Measurements from ENCODE around the gene PEX11A.

- TF ChIP-seq USF2 (IDR thresholded peaks at IDR 0.05; ENCODE audit: low read length), result no peak
- TF ChIP-seq POLR2A (IDR thresholded peaks at IDR 0.05; ENCODE audit: control extremely low read depth in 1 of 2, low read depth in 2 of 2, low read length in 2 of 2), result no peak
- TF ChIP-seq EGR1 (IDR thresholded peaks at IDR 0.05; ENCODE audit: borderline replicate concordance, low read depth, low read length), result no peak
- no peak for TF ChIP-seq EZH2 (IDR thresholded peaks at IDR 0.05; ENCODE audit: low read depth, low read length, severe bottlenecking)
- TF ChIP-seq NRF1 (IDR thresholded peaks at IDR 0.05; ENCODE audit: low read depth, low read length), result no peak
- TF ChIP-seq TAF1 (IDR thresholded peaks at IDR 0.05; ENCODE audit: low read depth, low read length), result no peak
- TF ChIP-seq SP1 (IDR thresholded peaks at IDR 0.05; ENCODE audit: low read depth, low read length), result no peak
- TF ChIP-seq CTBP2 (IDR thresholded peaks at IDR 0.05; ENCODE audit: borderline replicate concordance, insufficient read depth, insufficient read length, low read length), result no peak
- no peak for TF ChIP-seq CTCF (IDR thresholded peaks at IDR 0.05; ENCODE audit: control extremely low read depth in 1 of 3, insufficient read depth in 1 of 3, low read depth in 1 of 3, low read length in 3 of 3)
- no peak for TF ChIP-seq KDM4A (IDR thresholded peaks at IDR 0.05; ENCODE audit: low read depth, low read length, severe bottlenecking)
These were observed 41.4 kb downstream of the PEX11A start for GRCh38 chr15:89649013-89649625.
